K562 (cell line): Measurements from ENCODE around the gene ALKBH4. TPM values are rescaled to one million over a fixed set of nuclear protein-coding genes. Genes with fewer than 3 reads are reported as not detected.

Experiments
- ASH1L ChIP-seq: fragments of 450-650 bp; IDR thresholded peaks from 2 replicates; pipeline ENCODE4 v1.6.1; 2018; ENCODE audit warnings: borderline replicate concordance, mild to moderate bottlenecking, low read depth; ENCODE audit not compliant: partially characterized antibody
- CHCHD3 ChIP-seq: fragments of 250-450 bp; sonication (Bioruptor Pico); IDR thresholded peaks from 2 replicates; pipeline ENCODE4 v2.1.2; 2022; ENCODE audit warnings: mild to moderate bottlenecking
- COPS2 ChIP-seq: fragments of 450-650 bp; conservative IDR thresholded peaks from 2 replicates; pipeline ENCODE4 v1.6.1; 2016; ENCODE audit warnings: mild to moderate bottlenecking, moderate library complexity
- DEAF1 ChIP-seq: fragments of 450-650 bp; formaldehyde crosslinking; IDR thresholded peaks from 2 replicates; pipeline ENCODE4 v1.4.0; 2020; ENCODE audit warnings: mild to moderate bottlenecking, moderate library complexity
- EP300 ChIP-seq: IDR thresholded peaks from 2 replicates; pipeline ENCODE4 v1.6.1; 2012; ENCODE audit warnings: low read length, improper control_type of control experiment
- FOXM1 ChIP-seq, 2 experiments: fragments of 450-650 bp in 1 of 2; sonication (generic) in 1 of 2; formaldehyde crosslinking in 1 of 2; IDR thresholded peaks; 2 replicates each; pipeline versions ENCODE4 v1.6.1 to v1.9.0; 2017 to 2022; ENCODE audit warnings: low read depth in 2 of 2, mild to moderate bottlenecking in 2 of 2, missing genetic modification reagents in 1 of 2, moderate library complexity in 1 of 2
- GABPB1 ChIP-seq: sonication (generic); formaldehyde crosslinking; IDR thresholded peaks from 2 replicates; pipeline ENCODE4 v1.8.0; 2022; ENCODE audit warnings: mild to moderate bottlenecking, missing genetic modification reagents
- GATAD2B ChIP-seq: fragments of 450-650 bp; IDR thresholded peaks from 2 replicates; pipeline ENCODE4 v1.6.1; 2017; ENCODE audit warnings: mild to moderate bottlenecking, borderline replicate concordance
- HNRNPK ChIP-seq: fragments of 200-400 bp; formaldehyde crosslinking; IDR thresholded peaks from one replicate; pipeline ENCODE4 v1.6.1; 2018; ENCODE audit warnings: mild to moderate bottlenecking, low read depth, low read length; ENCODE audit not compliant: poor library complexity, severe bottlenecking
- KAT7 ChIP-seq: sonication (generic); formaldehyde crosslinking; IDR thresholded peaks from 2 replicates; pipeline ENCODE4 v1.8.0; 2022; ENCODE audit warnings: missing genetic modification reagents, mild to moderate bottlenecking, borderline replicate concordance
- MAFK ChIP-seq: IDR thresholded peaks from 2 replicates; pipeline ENCODE4 v1.6.1; 2011; ENCODE audit warnings: low read length, improper control_type of control experiment
- PHB2 ChIP-seq: fragments of 450-650 bp; IDR thresholded peaks from 2 replicates; pipeline ENCODE4 v1.6.1; 2017; ENCODE audit warnings: low read depth
- TAF15 ChIP-seq: fragments of 200-400 bp; formaldehyde crosslinking; IDR thresholded peaks from 2 replicates; pipeline ENCODE4 v1.6.1; 2017; ENCODE audit warnings: mild to moderate bottlenecking, low read depth, low read length, moderate library complexity
- ZFP30 ChIP-seq: fragments of 250-450 bp; sonication (Bioruptor Pico); IDR thresholded peaks from 2 replicates; pipeline ENCODE4 v1.8.0; 2022; ENCODE audit warnings: moderate library complexity, mild to moderate bottlenecking, inconsistent platforms, borderline replicate concordance
- ZNF143 ChIP-seq: sonication (generic); formaldehyde crosslinking; IDR thresholded peaks from 2 replicates; pipeline ENCODE4 v1.9.0; 2022; ENCODE audit warnings: mild to moderate bottlenecking, missing genetic modification reagents
- ZNF174 ChIP-seq: fragments of 250-450 bp; sonication (Bioruptor Pico); IDR thresholded peaks from 2 replicates; pipeline ENCODE4 v1.4.0; 2020; ENCODE audit warnings: mild to moderate bottlenecking
- ZNF444 ChIP-seq: fragments of 250-450 bp; sonication (Bioruptor Pico); IDR thresholded peaks from 2 replicates; pipeline ENCODE4 v1.4.0; 2020; ENCODE audit warnings: mild to moderate bottlenecking, moderate library complexity
- ZNF766 ChIP-seq: fragments of 200-800 bp; sonication (Bioruptor generic); conservative IDR thresholded peaks from 2 replicates; pipeline ENCODE4 v1.6.1; 2016; ENCODE audit warnings: missing genetic modification characterization, missing compliant biosample characterization
- ZNF785 ChIP-seq: fragments of 250-450 bp; sonication (Bioruptor Pico); IDR thresholded peaks from 2 replicates; pipeline ENCODE4 v1.4.0; 2020; ENCODE audit warnings: mild to moderate bottlenecking
- polyA plus RNA-seq, 8 experiments: library from polyadenylated mRNA; depleted of rRNA in 4 of 8; stranded (reverse) in 5 of 8; unstranded in 3 of 8; fragments of >200 nt; fragmentation: Nextera tagmentation in 2 of 8; fragmentation: Illumina TruSeq in 1 of 8; extraction: Ambion mirVana in 2 of 8; extraction: Trizol in 1 of 8; gene quantifications; 2 replicates each; pipeline versions ENCODE4 v1.2.1 to v1.2.3, GENCODE V29; 2011 to 2014; ENCODE audit warnings: inconsistent platforms in 1 of 8, missing spikeins in 1 of 8
- total RNA-seq, 7 experiments: library from RNA; depleted of rRNA in 6 of 7; stranded (reverse); fragments of >200 nt in 6 of 7; fragmentation: Illumina TruSeq in 2 of 7; extraction: Trizol in 2 of 7; gene quantifications; 2 replicates each; pipeline versions ENCODE4 v1.2.1 to v1.2.3, GENCODE V29; 2011 to 2021; ENCODE audit warnings: low replicate concordance in 1 of 7
- TF ChIP-seq, protein P1 (sequence below): fragments of 150-350 bp; IDR thresholded peaks from 2 replicates; pipeline ENCODE4 v1.6.1; 2014; ENCODE audit warnings: low read depth, mild to moderate bottlenecking, low read length, borderline replicate concordance
- TF ChIP-seq, protein P2 (sequence below): IDR thresholded peaks from 3 replicates; pipeline ENCODE4 v1.6.1; 2011; ENCODE audit warnings: borderline replicate concordance, mild to moderate bottlenecking; ENCODE audit not compliant: insufficient read length, insufficient read depth

The ALKBH4 gene
- total and polyA plus RNA-seq, 9 of the 15 experiments (the other 6 are each of a cell fraction or from before 2014, with no cell fraction given): 4.6 to 21.4 (median 11.8) TPM

DNA sequence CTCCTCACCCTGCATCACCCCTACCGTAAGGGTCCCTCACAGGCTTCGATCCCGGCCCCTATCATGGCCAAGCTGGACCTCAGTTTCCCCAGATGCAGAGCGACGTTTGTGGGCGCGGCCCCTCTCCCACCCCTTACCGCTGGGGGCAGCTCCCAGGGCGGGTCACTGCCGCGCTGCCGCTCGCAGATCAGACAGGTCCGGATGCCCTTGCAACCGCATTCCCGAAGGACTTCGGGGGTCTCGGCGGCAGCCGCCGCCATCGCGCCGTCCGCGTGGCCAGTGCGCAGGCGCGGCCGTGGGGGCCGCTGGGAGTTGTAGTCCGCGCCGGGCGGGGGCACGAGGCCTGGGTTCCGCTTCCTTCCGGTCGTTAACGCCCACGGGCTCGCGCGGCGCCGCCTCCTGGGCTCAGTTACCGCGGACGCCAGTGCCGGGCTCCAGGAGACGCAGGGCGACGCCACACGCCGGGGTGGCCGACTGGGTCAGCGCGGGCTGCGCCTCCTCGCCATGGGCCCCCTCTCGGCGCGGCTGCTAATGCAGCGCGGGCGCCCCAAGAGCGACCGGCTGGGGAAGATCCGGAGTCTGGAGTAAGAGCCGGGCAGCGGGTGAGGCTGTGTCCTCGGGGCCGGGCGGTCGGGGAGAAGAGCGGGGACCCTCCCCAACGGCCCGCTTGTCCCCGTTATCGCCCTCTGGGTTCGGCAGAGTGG, at the start of gene ALKBH4, which contains the start of gene LRWD1 (continued):
- TF ChIP-seq CHCHD3 (CRISPR knock-in tag): 0 out of 2 replicates have a peak, but pooled peaks have one; percentile 59
- no peak for TF ChIP-seq ZNF174 (CRISPR knock-in tag)
- TF ChIP-seq EP300: peak; percentile 39
- no peak for TF ChIP-seq ZNF785 (CRISPR knock-in tag)
- TF ChIP-seq DEAF1 (CRISPR knock-in tag): no peak
- peak; percentile 62; the same call in 1 of the 2 replicates for TF ChIP-seq ZNF766 (CRISPR knock-in tag)
- TF ChIP-seq KAT7 (CRISPR knock-in tag): peak; percentile 67; the same call in 1 of the 2 replicates
- TF ChIP-seq ZNF143: peak; percentile 98
- TF ChIP-seq ZFP30: no peak
- TF ChIP-seq GATAD2B: peak; percentile 96
- peak; percentile 95 for TF ChIP-seq GABPB1
- no peak for TF ChIP-seq ASH1L
- TF ChIP-seq MAFK: no peak
- no peak for TF ChIP-seq TAF15
- no peak for TF ChIP-seq PHB2
- TF ChIP-seq ZNF444 (CRISPR knock-in tag): no peak
- TF ChIP-seq, protein P1, sequence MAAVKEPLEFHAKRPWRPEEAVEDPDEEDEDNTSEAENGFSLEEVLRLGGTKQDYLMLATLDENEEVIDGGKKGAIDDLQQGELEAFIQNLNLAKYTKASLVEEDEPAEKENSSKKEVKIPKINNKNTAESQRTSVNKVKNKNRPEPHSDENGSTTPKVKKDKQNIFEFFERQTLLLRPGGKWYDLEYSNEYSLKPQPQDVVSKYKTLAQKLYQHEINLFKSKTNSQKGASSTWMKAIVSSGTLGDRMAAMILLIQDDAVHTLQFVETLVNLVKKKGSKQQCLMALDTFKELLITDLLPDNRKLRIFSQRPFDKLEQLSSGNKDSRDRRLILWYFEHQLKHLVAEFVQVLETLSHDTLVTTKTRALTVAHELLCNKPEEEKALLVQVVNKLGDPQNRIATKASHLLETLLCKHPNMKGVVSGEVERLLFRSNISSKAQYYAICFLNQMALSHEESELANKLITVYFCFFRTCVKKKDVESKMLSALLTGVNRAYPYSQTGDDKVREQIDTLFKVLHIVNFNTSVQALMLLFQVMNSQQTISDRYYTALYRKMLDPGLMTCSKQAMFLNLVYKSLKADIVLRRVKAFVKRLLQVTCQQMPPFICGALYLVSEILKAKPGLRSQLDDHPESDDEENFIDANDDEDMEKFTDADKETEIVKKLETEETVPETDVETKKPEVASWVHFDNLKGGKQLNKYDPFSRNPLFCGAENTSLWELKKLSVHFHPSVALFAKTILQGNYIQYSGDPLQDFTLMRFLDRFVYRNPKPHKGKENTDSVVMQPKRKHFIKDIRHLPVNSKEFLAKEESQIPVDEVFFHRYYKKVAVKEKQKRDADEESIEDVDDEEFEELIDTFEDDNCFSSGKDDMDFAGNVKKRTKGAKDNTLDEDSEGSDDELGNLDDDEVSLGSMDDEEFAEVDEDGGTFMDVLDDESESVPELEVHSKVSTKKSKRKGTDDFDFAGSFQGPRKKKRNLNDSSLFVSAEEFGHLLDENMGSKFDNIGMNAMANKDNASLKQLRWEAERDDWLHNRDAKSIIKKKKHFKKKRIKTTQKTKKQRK: no peak
- TF ChIP-seq COPS2: no peak
- TF ChIP-seq HNRNPK: no peak
- TF ChIP-seq, protein P2, sequence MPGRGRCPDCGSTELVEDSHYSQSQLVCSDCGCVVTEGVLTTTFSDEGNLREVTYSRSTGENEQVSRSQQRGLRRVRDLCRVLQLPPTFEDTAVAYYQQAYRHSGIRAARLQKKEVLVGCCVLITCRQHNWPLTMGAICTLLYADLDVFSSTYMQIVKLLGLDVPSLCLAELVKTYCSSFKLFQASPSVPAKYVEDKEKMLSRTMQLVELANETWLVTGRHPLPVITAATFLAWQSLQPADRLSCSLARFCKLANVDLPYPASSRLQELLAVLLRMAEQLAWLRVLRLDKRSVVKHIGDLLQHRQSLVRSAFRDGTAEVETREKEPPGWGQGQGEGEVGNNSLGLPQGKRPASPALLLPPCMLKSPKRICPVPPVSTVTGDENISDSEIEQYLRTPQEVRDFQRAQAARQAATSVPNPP: no peak
- TF ChIP-seq FOXM1 (IDR thresholded peaks at IDR 0.05; ENCODE audit: low read depth): no peak
- TF ChIP-seq FOXM1 (CRISPR knock-in tag; IDR thresholded peaks at IDR 0.05; ENCODE audit: low read depth): 0 out of 2 replicates have a peak, but pooled peaks have one; percentile 34
